CD4-positive, alpha-beta T cell (primary cell): ENCODE data around the gene PRRX2. TPM values are rescaled to one million over a fixed set of nuclear protein-coding genes. Genes with fewer than 3 reads are reported as not detected.

Experiments used
- ATAC-seq: fragments of 200-7000 bp; cut with Tn5 transposase; one replicate; pipeline ENCODE4 v1.10.0; 2022; ENCODE audit warnings: mild to moderate bottlenecking; ENCODE audit not compliant: poor library complexity
- CTCF ChIA-PET: fragments of 350-600 bp; sonication (Branson Sonifier 250); formaldehyde crosslinking; loops from one replicate; lab custom pipeline; 2021; ENCODE audit warnings: antibody characterized with exemption, inconsistent platforms; lab: Charles Lee
- POLR2A ChIA-PET: fragments of 350-600 bp; sonication (Branson Sonifier 250); formaldehyde crosslinking; loops from one replicate; lab custom pipeline; 2021; ENCODE audit warnings: antibody characterized with exemption, inconsistent platforms; lab: Charles Lee
- DNase-seq, 14 experiments: peaks; one replicate each; pipeline ENCODE4 v3.0.0-alpha.2; 2013 to 2020; ENCODE audit warnings: mixed read lengths in 2 of 14
- H3K27ac ChIP-seq, 2 donors: one replicate each; pipeline versions ENCODE4 v1.5.1 to v1.7.0; 2013; ENCODE audit warnings: low read length in 2 of 2, low read depth in 1 of 2, mild to moderate bottlenecking in 1 of 2
- H3K27me3 ChIP-seq, 2 experiments: 1 replicate in 1 of 2; 2 replicates in 1 of 2; pipeline versions ENCODE4 v1.6.1 to v1.7.0; 2013; ENCODE audit warnings: low read length in 2 of 2, control low read depth in 1 of 2, mild to moderate bottlenecking in 1 of 2, moderate library complexity in 1 of 2; ENCODE audit not compliant: insufficient read depth in 2 of 2, control insufficient read depth in 1 of 2
- H3K36me3 ChIP-seq: one replicate; pipeline ENCODE4 v1.6.1; 2013; ENCODE audit warnings: low read length, control low read depth; ENCODE audit not compliant: insufficient read depth
- H3K4me1 ChIP-seq: one replicate; pipeline ENCODE4 v1.6.1; 2013; ENCODE audit warnings: low read length, control low read depth; ENCODE audit not compliant: insufficient read depth
- H3K4me3 ChIP-seq: one replicate; pipeline ENCODE4 v1.5.1; 2013; ENCODE audit warnings: mild to moderate bottlenecking, low read length, moderate library complexity
- H3K9me3 ChIP-seq, 2 experiments: 1 replicate in 1 of 2; 2 replicates in 1 of 2; pipeline versions ENCODE4 v1.6.1 to v1.7.0; 2013; ENCODE audit warnings: low read length in 2 of 2, mild to moderate bottlenecking in 2 of 2, control low read depth in 1 of 2, moderate library complexity in 1 of 2; ENCODE audit not compliant: control insufficient read depth in 1 of 2, insufficient read depth in 1 of 2
- H3K27ac Mint-ChIP-seq: one replicate; pipeline ENCODE4 v1.8.0; 2020; ENCODE audit warnings: mixed read lengths
- H3K27me3 Mint-ChIP-seq: one replicate; pipeline ENCODE4 v1.8.0; 2021; ENCODE audit warnings: mixed read lengths
- H3K36me3 Mint-ChIP-seq: one replicate; pipeline ENCODE4 v1.8.0; 2021; ENCODE audit warnings: low read depth, mixed read lengths
- H3K4me1 Mint-ChIP-seq: one replicate; pipeline ENCODE4 v1.8.0; 2021; ENCODE audit warnings: low read depth, mixed read lengths
- H3K4me3 Mint-ChIP-seq: one replicate; pipeline ENCODE4 v1.8.0; 2020; ENCODE audit warnings: mild to moderate bottlenecking, mixed read lengths
- H3K9me3 Mint-ChIP-seq: one replicate; pipeline ENCODE4 v1.8.0; 2020; ENCODE audit warnings: mixed read lengths
- CTCF ChIP-seq: fragments of 200-600 bp; IDR thresholded peaks from one replicate; pipeline ENCODE4 v1.8.0; 2022; ENCODE audit warnings: antibody characterized with exemption, mild to moderate bottlenecking
- intact Hi-C, 2 experiments: fragments of 100-400 bp; cut with DNase I in 1 of 2; cut with micrococcal nuclease in 1 of 2; formaldehyde crosslinking; loops; one replicate each; pipeline versions ENCODE4 v1.15.1 to v1.9.0; 2023 to 2025; cut with DNase I, micrococcal nuclease
- total RNA-seq, 174 experiments: library from RNA in 2 of 174; stranded (reverse) in 2 of 174; gene quantifications; one replicate each; pipeline ENCODE4 v1.2.3 and lab custom pipeline; 2021 to 2026

Gene PRRX2
- total RNA-seq, 2 experiments from 2014 or later, result not detected

- no peaks in the 10 kb centered on the region for H3K9me3 ChIP-seq
- no peaks in the 10 kb centered on the region for H3K36me3 ChIP-seq
- Mint-ChIP-seq H3K9me3 (no peaks in the 10 kb centered on the region), H3K4me1 (peaks cover 14% of the 10 kb centered on the region), H3K27ac (no peak overlapping the region), H3K36me3 (no peaks in the 10 kb centered on the region), H3K4me3 (no peak overlapping the region), H3K27me3 (peaks cover 9% of the 10 kb centered on the region)
- H3K4me1 ChIP-seq, result peaks cover 10% of the 10 kb centered on the region
- intact Hi-C loops, result no loop called here
- ChIA-PET POLR2A (interaction anchor here (1.0 kb wide), 1 partner anchor 12 kb away, joined by 3 read pairs; no protein-coding TSS in a partner anchor), CTCF (interaction anchor here (0.6 kb wide), 1 partner anchor 97 kb away, joined by 4 read pairs; no protein-coding TSS in a partner anchor)
- H3K4me3 ChIP-seq, result no peak overlapping the region
- ATAC-seq (no peak), DNase-seq (no peak)
- H3K27me3 ChIP-seq, result peaks cover 0 to 3% of the 10 kb centered on the region in 2 experiments
- no peak for TF ChIP-seq CTCF
- no peak overlapping the region for H3K27ac ChIP-seq
Measured at GRCh38 chr9:129749575-129749974, 84.1 kb downstream of the PRRX2 start.

GRCh38 chr9:129750013-129750638 is 84.7 kb downstream of the PRRX2 start:
- peaks cover 0 to 3% of the 10 kb centered on the region in 2 experiments for H3K27me3 ChIP-seq
- ATAC-seq (no peak), DNase-seq (no peak)
- peaks cover 10% of the 10 kb centered on the region for H3K4me1 ChIP-seq
- Mint-ChIP-seq H3K27ac (no peak overlapping the region), H3K36me3 (no peaks in the 10 kb centered on the region), H3K9me3 (no peaks in the 10 kb centered on the region), H3K4me1 (peaks cover 14% of the 10 kb centered on the region), H3K27me3 (peaks cover 9% of the 10 kb centered on the region), H3K4me3 (no peak overlapping the region)
- no peak for TF ChIP-seq CTCF
- ChIA-PET POLR2A (interaction anchor here (1.0 kb wide), 1 partner anchor 12 kb away, joined by 3 read pairs; no protein-coding TSS in a partner anchor), CTCF (interaction anchor here (0.6 kb wide), 1 partner anchor 97 kb away, joined by 4 read pairs; no protein-coding TSS in a partner anchor)
- intact Hi-C loops, result no loop called here
- H3K36me3 ChIP-seq, result no peaks in the 10 kb centered on the region
- H3K4me3 ChIP-seq, result no peak overlapping the region
- no peaks in the 10 kb centered on the region for H3K9me3 ChIP-seq
- no peak overlapping the region for H3K27ac ChIP-seq

DNA sequence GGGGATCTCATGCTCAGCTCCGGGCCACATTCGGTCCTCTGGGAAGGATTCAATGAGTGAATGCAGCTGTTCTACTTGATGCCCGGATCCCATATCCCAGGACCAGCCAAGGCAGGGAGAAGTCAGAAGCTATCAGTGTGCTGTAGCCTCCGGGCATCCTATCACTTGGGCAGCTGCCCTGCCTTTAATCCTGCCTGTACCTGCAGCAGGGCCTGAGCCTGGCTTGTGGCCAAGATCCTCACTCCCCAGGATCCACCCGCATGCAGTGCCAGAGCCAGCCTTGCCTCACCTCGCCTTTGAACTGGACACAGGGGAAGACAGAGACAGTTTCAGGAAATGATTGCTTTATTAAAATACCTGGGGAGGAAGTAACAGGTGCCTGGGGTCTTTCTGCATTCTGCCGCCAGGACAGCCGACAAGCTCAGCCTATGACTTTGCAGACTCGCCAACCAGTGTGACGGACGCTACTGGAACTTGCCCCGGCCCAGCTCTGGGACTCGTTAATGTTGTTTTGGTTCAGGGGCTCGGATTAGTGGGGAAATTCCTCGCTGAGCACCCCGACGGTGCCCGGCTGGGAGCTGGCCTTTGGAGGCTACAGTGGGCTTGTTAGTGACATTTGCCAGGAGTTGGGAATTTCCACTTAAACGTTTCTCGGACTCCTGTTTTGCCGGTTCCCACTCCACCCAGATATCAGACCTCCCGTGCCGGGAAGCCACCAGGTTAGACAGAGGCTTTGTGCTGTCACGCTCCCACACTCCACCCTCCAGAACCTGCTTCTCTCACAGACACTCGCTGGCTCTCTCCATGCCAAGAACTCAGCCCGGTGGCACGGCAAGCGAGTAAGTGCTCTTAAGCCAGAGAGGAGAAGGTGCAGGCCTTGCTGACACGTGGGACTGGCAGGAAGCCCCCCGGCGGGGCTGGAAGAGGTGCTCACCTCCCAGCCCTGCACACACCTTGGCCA is 86.7 kb downstream of the PRRX2 start:
- Histone ChIP-seq H3K27me3 (peaks cover 0 to 3% of the 10 kb centered on the region in 2 experiments), H3K4me3 (no peak overlapping the region), H3K4me1 (peaks cover 17% of the 10 kb centered on the region), H3K36me3 (no peaks in the 10 kb centered on the region), H3K27ac (no peak overlapping the region), H3K9me3 (no peaks in the 10 kb centered on the region)
- ChIA-PET POLR2A (interaction anchor here (0.7 kb wide), 1 partner anchor 53 kb away, joined by 3 read pairs; no protein-coding TSS in a partner anchor), CTCF (interaction anchor here (1.2 kb wide), 1 partner anchor 14 kb away, joined by 3 read pairs; no protein-coding TSS in a partner anchor)
- DNase-seq (no peak), ATAC-seq (no peak)
- TF ChIP-seq CTCF, result no peak
- Mint-ChIP-seq H3K27me3 (peaks cover 9% of the 10 kb centered on the region), H3K9me3 (no peaks in the 10 kb centered on the region), H3K4me1 (peaks cover 18% of the 10 kb centered on the region), H3K4me3 (no peak overlapping the region), H3K36me3 (no peaks in the 10 kb centered on the region), H3K27ac (no peak overlapping the region)
- intact Hi-C loops, result no loop called here
